Uterus (tissue), 4 donors: ENCODE results near the gene ACOXL. TPM values are rescaled to one million over a fixed set of nuclear protein-coding genes. Genes with fewer than 3 reads are reported as not detected.

Experiments used
- DNase-seq, 2 donors: peaks; one replicate each; pipeline ENCODE4 v3.0.0-alpha.2; 2019 to 2020
- H3K27ac ChIP-seq, 2 donors: fragments of 200-600 bp; sonication (generic); 1 replicate in 1 of 2; 2 replicates in 1 of 2; pipeline ENCODE4 v1.5.1; 2016 to 2018
- H3K27me3 ChIP-seq, 2 donors: fragments of 200-600 bp; sonication (generic); one replicate each; pipeline ENCODE4 v1.5.1; 2018 to 2019; ENCODE audit warnings: control low read depth in 1 of 2
- H3K36me3 ChIP-seq, 2 donors: fragments of 200-600 bp; sonication (generic); one replicate each; pipeline ENCODE4 v1.5.1; 2019; ENCODE audit warnings: control low read depth in 1 of 2
- H3K4me1 ChIP-seq, 2 donors: fragments of 200-600 bp; sonication (generic); one replicate each; pipeline ENCODE4 v1.5.1; 2018 to 2019; ENCODE audit warnings: control low read depth in 1 of 2
- H3K4me3 ChIP-seq, 2 donors: fragments of 200-600 bp; sonication (generic); 1 replicate in 1 of 2; 2 replicates in 1 of 2; pipeline ENCODE4 v1.5.1; 2018 to 2019; ENCODE audit warnings: mild to moderate bottlenecking in 1 of 2
- H3K9me3 ChIP-seq, 2 donors: fragments of 200-600 bp; sonication (generic); one replicate each; pipeline ENCODE4 v1.5.1; 2019; ENCODE audit warnings: control low read depth in 1 of 2
- CTCF ChIP-seq, 4 experiments: fragments of 200-600 bp in 2 of 4; fragments of 450-650 bp in 2 of 4; sonication (generic) in 2 of 4; IDR thresholded peaks; one replicate each; pipeline ENCODE4 v1.5.1; 2016 to 2019; ENCODE audit warnings: antibody characterized with exemption in 4 of 4, mild to moderate bottlenecking in 2 of 4, moderate library complexity in 1 of 4
- POLR2A ChIP-seq, 2 donors: fragments of 450-650 bp; IDR thresholded peaks; one replicate each; pipeline ENCODE4 v1.6.1; 2016; ENCODE audit warnings: antibody characterized with exemption in 2 of 2, mild to moderate bottlenecking in 1 of 2, moderate library complexity in 1 of 2
- intact Hi-C: fragments of 100-400 bp; cut with DNase I; formaldehyde crosslinking; loops from one replicate; pipeline ENCODE4 v1.15.1; 2023; ENCODE audit warnings: low total_unique reads
- total RNA-seq, 4 donors: library from RNA; depleted of rRNA in 3 of 4; stranded (reverse); fragments of >200 nt in 3 of 4; gene quantifications; one replicate each; pipeline versions ENCODE4 v1.1.0 to v1.2.4, GENCODE V29; 2014 to 2023
- donor health status: DM: yes; HTN: yes; CAD: no.

ACOXL gene
- total RNA-seq, 4 donors from 2014 or later, result 0.18 to 0.41 TPM; not detected in 2

GRCh38 chr2:110888411-110888810 is 156.0 kb downstream of the ACOXL start:
- Histone ChIP-seq H3K4me1 (no peaks in the 10 kb centered on the region), H3K27ac (no peak overlapping the region), H3K36me3 (no peaks in the 10 kb centered on the region), H3K27me3 (no peaks in the 10 kb centered on the region), H3K4me3 (no peak overlapping the region), H3K9me3 (no peaks in the 10 kb centered on the region)
- intact Hi-C loops, result no loop called here
- no peak for DNase-seq
- TF ChIP-seq CTCF (IDR thresholded peaks at IDR 0.05) (no peak), POLR2A (IDR thresholded peaks at IDR 0.05) (no peak)

- TF ChIP-seq CTCF (IDR thresholded peaks at IDR 0.05) (no peak), POLR2A (IDR thresholded peaks at IDR 0.05) (no peak)
- intact Hi-C loops, result no loop called here
- Histone ChIP-seq H3K4me1 (no peaks in the 10 kb centered on the region), H3K27ac (no peak overlapping the region), H3K36me3 (no peaks in the 10 kb centered on the region), H3K9me3 (no peaks in the 10 kb centered on the region), H3K4me3 (no peak overlapping the region), H3K27me3 (no peaks in the 10 kb centered on the region)
- DNase-seq, result no peak
Observed at GRCh38 chr2:110891626-110892025, 159.3 kb downstream of the ACOXL start.

- Histone ChIP-seq H3K4me1 (no peaks in the 10 kb centered on the region), H3K27ac (no peak overlapping the region), H3K9me3 (no peaks in the 10 kb centered on the region), H3K4me3 (no peak overlapping the region), H3K36me3 (no peaks in the 10 kb centered on the region), H3K27me3 (no peaks in the 10 kb centered on the region)
- DNase-seq, result no peak
- intact Hi-C loops, result no loop called here
- no peak for TF ChIP-seq POLR2A (IDR thresholded peaks at IDR 0.05)
- no peak for TF ChIP-seq CTCF (IDR thresholded peaks at IDR 0.05)
Observed at GRCh38 chr2:110896226-110896625, 163.9 kb downstream of the ACOXL start.

GRCh38 chr2:110897966-110898365 is 165.6 kb downstream of the ACOXL start:
- no peaks in the 10 kb centered on the region for H3K36me3 ChIP-seq
- H3K9me3 ChIP-seq, result no peaks in the 10 kb centered on the region
- H3K4me3 ChIP-seq, result no peak overlapping the region
- intact Hi-C loops, result no loop called here
- TF ChIP-seq CTCF (IDR thresholded peaks at IDR 0.05) (no peak), POLR2A (IDR thresholded peaks at IDR 0.05) (no peak)
- H3K27me3 ChIP-seq, result no peaks in the 10 kb centered on the region
- no peaks in the 10 kb centered on the region for H3K4me1 ChIP-seq
- no peak overlapping the region for H3K27ac ChIP-seq
- DNase-seq, result no peak

- Histone ChIP-seq H3K9me3 (no peaks in the 10 kb centered on the region), H3K27ac (no peak overlapping the region)
- intact Hi-C loops, result no loop called here
Observed at GRCh38 chr2:110900191-110900590, 167.8 kb downstream of the ACOXL start.

More at GRCh38 chr2:110900191-110900590, 167.8 kb downstream of the ACOXL start:
- no peaks in the 10 kb centered on the region for H3K4me1 ChIP-seq
- no peaks in the 10 kb centered on the region for H3K27me3 ChIP-seq
- H3K4me3 ChIP-seq, result no peak overlapping the region
- TF ChIP-seq CTCF (IDR thresholded peaks at IDR 0.05) (no peak), POLR2A (IDR thresholded peaks at IDR 0.05) (no peak)
- DNase-seq, result no peak
- no peaks in the 10 kb centered on the region for H3K36me3 ChIP-seq
